HG02610 (cell line): Measurements from ENCODE around the gene MVD.

Experiments used
- ATAC-seq: cut with Tn5 transposase; IDR thresholded peaks from one replicate; pipeline ENCODE4 v1.9.1; 2021; ENCODE audit warnings: mild to moderate bottlenecking, moderate library complexity; ENCODE audit not compliant: unreplicated experiment

Gene MVD

DNA sequence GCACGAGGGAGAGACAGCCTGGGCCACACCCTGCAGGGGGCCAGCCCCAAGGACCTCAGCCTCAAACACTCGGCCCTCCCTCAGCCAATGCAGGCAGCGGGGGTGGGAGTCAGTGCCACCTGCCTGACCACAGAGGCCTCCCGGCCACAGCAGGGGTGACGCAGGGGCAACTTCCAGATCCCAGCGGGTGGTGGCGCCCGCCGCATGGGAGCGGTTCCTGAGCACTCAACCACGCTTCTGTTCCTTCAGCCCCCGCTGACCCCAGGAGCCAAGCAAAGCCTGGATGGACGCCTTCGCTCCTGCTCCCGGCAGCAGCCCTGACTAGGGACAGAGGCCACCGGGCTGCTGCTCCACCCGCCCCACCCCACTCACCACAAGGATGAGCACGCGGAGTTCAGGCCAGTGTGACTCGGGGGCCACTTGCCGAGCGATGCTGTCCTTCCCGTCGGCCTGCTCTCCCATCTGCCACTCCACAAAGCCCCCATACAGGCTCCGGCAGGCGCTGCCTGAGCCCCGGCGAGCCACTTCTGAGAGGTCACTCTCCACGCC is 7.1 kb downstream of the MVD start:
- ATAC-seq, result no peak

DNA sequence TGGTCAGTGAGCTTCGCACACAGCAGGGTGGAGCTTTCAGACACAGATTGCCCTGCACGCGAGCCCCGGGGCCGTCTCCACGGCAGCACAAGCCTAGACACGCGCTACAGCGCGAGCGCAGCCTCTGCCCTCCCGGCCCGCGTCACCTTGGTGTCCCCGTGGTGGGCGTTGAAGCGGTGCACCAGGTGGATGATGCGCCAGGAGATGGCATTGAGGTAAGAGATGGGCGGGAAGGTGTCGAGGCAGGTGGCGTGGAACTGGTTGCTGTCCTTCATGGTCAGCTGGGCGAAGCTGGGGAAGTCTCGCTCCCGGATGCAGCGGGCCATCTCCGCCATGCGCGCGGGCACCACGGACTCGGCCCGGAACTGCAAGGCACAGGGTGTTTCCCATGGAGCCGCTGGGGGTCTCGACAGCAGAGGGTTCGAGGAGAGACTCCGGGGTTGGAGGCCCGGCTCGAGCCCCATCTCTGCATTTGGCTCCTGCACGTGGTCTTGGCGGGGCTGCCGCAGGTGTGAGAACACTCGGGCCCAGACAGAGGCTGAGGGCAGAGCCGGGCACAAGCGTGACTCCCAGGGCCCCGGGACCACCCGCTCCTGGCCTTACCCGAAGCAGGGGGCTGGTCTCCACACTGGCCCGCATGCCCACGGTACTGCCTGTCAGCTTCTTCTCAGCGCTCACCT is 7.7 kb downstream of the MVD start:
- no peak for ATAC-seq

DNA sequence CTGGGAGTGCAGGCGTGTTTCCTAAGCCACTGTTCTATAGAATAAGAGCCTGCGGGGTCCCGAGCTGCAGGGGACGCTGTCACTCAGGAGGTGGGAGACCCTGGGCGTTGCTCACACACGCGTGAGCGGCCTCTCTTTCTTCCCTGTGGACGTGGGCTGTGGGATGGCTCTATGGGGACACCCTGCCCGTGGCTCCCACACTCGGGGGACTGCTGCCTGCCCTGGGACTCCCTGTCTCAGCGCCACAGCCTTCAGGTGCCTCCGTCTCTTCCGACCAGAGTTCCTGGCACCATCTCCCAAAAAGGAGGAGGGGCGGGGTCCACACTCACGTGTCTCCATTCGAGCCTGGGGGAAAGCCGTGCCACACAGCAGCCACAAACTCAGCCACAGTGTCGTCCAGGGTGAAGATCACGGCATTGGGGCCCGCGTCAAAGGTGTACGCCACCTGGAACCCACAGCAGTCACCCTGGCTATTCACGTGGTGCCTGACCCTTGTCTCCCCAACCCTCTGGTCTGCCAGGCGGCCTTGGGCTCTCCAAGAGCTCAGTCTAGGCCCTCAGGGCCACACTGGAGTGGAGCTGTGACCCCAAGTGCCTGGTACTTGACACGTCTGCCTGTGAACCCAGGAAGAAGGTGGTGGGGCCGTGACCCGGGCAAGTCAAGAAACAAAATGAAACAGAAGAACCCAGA is 8.4 kb downstream of the MVD start:
- ATAC-seq, result no peak

DNA sequence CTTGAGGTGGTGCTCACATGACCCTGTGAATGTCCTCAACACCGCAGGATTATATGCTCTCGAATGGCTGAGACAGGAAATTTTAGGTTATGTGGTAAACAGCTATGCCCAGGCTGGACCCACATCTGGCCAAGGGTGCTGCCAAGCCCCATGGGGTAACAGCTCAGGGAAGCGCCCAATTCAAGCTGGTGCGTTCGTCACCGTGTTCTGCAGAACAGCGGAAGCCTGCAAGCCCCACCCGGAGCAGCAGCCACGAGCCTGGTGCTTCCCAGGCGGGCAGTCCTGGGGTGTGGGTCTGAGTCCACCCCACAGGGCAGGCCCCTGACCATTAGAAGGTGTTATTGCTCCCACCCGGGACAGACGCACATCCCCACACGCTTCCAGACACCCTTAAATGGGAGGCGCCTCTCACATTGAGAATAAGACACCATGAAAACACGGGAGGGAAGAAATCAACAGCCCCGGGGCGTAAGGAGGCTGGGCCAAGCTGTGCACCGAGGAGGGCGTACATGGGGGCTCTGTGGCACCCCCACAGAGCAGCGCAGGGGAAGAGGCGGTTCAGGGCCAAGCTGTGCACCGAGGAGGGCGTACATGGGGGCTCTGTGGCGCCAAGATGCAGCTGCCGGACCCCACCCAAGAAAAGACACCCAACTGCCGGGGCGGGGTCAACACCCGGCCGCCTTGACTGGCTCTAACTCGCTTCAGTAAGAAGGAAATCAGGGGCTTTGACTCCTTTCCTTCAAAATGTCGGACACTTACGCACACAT is 9.1 kb downstream of the MVD start:
- no peak for ATAC-seq

GRCh38 chr16:88653101-88653500 is 9.8 kb downstream of the MVD start:
- ATAC-seq, result no peak

DNA sequence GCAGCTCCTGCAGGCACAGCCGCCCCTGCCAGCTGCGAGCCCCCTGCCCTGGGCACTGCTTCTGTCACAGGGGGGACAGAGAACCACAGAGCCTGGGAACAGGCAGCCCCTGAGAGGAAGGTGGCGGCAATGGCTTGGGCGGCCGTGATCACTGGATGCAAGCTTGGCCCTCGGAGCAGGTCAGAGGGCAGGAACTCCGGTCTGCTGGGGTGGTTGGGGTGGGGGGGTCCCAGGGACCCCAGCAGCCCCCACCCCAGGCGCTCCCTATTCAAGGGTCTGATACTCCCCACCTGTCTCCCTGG is 10.2 kb downstream of the MVD start:
- ATAC-seq, result no peak

DNA sequence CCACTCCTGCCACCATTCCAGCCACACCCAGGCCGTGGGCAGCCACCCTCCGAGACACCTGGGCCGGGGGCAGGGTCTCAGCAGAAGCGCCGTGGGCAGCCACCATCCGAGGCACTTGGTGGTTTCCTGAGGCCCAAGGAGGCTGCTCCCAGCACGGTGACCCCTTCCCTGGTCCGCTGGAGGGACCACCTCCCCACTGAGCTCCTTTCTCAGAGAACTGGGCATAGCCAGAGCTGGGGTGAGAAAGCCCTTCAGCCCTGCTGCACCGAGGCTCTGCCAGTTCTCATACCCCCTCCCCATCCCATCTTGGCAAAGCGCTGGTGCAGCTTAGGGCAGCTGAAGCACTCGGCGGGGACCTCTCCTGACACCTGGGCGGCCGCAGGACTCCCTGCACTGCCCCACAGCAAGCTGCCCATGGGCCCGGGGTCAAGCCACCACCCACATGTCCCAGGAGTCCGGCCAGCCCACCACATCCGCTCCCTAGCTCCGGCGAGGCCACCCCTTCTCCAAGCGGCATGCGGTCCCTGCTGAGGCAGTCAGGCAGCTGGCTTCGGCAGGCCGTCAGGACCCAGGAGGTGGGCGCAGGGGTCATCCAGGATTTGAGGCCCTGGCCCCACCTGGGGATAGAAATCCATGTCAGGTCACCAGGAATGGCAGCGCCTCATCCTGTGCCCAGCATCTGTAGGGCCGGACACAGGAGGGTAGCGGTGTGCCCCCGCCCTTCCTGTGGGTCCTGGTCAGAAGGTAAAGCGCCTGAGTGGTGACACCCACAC is 10.7 kb downstream of the MVD start:
- ATAC-seq, result no peak

GRCh38 chr16:88651276-88651988 is 11.5 kb downstream of the MVD start:
- ATAC-seq, result peak; percentile 77

- ATAC-seq, result peak; percentile 71
Measured at GRCh38 chr16:88650749-88651275, 12.1 kb downstream of the MVD start, which contains the start of gene CYBA. CYBA (minus strand) TSS chr16:88651053; CDS start chr16:88651013, 40 bp downstream.

DNA sequence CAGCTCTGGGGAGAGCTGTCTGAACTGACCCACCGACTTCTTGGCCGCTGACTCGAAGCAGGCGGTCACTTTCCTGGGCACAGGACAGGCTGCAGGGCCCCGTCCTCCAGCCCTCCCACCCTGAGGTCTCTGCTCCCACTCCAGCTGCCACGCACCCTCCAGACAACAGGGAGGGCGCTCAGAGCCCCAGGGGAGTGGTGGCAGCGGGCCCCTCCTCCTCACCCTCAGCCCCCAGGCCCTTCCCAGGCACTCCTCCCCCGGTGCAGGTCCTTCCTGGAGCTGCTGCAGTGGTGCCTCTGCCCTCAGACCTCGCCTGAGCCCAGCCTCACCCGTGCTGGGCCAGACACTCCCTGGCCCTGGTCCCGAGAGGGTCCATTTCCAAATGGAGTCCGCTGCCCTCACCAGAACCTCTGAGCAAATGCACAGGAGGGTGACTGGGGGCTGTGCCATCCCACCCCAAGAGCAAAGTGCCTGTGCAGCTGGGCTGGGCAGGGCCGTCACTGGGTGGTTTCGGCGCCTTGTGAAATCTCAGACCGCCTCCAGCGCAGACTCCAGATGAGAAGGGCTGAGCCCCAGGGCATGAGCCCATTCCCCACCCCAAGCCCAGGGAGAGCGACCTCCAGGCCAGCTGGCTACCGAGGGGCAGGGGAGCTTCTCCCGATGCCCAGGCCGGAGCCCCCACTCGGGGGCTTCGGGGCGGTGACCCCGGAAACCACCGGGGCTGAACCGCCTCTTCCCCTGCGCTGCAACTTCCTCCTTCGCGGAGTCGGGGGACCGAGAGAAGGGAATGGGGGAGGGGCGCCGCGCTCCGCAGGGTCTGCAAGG is 12.8 kb downstream of the MVD start:
- peak; percentile 4 for ATAC-seq

DNA sequence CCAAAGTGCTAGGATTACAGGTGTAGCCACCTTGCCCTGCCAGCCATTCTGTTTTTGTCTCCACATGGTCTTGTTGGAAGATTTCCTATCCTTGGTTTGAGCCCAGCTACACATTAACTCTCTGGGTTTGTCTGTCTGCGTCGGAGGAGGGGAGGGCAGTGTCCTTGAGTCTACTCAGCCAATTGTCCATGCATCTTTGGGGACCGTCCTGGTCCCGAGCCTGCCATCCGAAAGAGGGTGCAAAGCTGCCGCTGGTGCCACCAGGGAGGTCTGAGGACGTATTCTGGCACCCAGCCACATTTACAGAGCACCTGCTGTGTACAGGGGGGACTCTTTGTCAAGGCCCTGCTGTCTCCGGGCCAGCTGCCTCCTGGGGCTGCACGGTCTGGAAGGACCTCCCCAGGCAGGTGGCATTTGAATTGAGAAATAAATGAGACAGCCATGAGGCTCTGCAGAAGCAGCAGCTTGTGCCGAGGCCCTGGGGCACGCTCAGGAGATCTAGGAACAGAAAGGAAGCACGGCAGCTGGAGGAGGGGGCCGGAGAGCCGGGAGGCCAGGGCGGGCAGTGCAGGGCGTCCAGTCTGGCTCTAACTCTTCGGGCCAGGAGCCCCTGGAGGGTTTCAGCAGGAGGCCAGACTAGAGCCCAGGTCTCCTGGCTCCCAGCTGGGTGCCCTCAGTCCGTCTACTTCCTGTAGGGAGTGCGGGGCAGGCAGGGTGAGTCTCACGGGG is 13.5 kb downstream of the MVD start:
- no peak for ATAC-seq

DNA sequence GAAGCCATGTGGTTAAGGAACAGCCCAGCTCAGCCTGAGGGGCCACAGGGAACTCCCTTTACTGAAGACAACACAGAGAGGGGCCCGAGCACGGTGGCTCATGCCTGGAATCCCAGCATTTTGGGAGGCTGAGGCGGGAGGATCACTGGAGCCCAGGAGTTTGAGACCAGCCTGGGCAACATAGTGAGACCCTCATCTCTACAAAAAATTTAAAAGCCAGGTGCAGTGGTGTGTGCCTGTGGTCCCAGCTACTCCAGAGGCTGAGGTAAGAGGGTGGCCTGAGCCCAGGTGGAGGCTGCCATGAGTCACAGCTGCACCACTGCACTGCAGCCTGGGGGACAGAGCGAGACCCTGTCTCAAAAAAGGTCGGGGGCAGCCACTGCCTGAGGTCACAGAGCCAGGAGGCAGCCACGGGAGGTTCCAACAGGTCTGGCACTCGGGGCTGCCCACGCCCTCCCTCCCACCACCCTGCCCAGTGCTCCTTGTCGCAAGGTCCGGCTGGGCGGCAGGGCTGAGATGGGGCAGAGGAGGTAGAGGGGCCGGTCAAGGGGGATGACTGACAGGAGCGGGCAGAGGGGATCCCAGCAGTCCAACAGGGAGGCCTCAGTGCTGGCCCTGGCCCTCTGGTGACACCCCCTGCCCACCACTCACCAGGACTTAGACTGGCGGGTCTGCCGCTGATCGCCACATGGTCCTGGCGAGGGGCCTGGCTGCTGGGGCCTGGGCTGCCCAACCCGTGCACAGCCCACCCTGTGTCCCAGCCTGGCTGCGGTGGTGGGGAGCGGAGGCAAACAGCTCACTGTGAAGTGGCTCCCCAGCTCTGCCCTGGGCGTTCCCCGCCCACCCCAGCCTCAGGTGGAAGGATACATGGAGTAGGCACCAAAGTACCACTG is 15.5 kb downstream of the MVD start:
- no peak for ATAC-seq

DNA sequence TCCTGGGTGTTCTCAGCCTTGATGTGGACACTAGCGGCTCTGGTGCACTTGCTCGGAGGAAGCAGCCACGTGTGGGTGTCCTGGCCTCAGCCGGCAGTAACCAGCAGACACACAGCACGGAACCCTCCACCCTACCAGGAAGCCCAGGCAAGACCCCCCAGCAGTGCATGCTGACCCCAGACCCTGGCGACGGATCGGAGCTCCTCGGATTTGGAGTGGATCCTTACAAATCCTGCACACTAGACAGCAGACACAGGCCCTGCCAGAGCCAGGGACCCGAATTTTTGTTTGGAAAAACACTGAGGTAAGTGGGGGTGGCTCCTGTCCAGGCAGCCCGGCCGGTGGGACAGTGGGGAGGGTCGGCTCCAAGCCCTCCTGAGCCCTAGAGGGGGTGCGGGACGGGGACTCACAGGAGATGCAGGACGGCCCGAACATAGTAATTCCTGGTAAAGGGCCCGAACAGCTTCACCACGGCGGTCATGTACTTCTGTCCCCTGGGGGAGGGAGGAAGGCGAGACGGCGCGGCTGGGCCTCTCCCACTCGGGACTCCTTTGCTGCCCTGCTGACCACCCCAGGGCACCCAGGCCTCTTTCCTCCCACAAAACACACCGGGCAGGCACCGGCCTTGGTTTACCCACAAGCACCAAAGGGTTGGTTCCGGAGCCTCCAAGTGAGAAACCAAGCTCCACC is 16.4 kb downstream of the MVD start:
- no peak for ATAC-seq

DNA sequence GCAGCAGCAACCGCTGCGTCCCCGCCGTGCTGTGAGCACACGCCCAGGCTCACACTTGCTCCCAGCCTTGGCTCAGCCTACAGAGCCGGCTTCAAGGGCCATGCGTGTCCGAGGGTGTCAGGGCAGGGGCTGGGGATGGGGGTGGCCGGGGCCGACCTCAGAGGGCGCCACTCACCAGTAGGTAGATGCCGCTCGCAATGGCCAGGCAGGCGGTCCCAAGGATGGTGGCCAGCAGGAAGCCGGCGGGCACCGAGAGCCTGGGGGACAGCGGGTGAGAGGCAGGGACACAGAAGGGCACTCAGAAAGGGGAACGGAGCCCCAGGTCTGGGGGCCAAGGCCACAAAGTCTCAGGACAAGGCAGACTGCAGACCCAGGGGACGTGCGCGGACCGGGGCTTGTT is 16.9 kb downstream of the MVD start:
- no peak for ATAC-seq

- ATAC-seq, result no peak
Measured at GRCh38 chr16:88645455-88645854, 17.4 kb downstream of the MVD start.

DNA sequence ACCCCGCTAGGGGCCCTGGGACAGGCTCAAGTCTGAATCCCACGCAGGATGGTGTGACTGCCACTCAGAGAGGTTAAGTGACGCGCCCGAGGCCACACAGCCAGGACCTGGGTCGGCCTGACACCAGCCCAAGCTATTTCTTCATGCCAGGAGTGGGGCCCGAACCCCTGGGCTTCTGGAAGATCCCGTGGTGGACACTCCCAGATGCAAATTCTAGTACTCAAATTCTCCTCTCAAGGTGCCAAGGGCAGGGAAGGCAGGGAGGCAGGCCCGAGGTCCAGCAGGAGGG is 19.3 kb downstream of the MVD start:
- ATAC-seq, result no peak
